HUDEP-2 (cell line): Measurements from ENCODE around the gene DIRAS3.
"Not testable (repeated sequence)": the region's sequence is repeated elsewhere in the genome, so short reads cannot be mapped to it uniquely, and the experiment has no call there.

Source experiments
- DNase-seq, 76 experiments: peaks; one replicate each; lab custom pipeline; 2025; ENCODE audit not compliant: unreplicated experiment in 76 of 76; lab: John Stamatoyannopoulos, UW

The DIRAS3 gene

GRCh38 chr1:68028566-68028965 lies 21.9 kb downstream of the DIRAS3 start:
- DNase-seq: no peak

GRCh38 chr1:68024635-68025338 lies 25.6 kb downstream of the DIRAS3 start:
- no peak for DNase-seq

GRCh38 chr1:68016381-68016780 lies 34.0 kb downstream of the DIRAS3 start:
- no peak for DNase-seq

GRCh38 chr1:68015971-68016370 lies 34.5 kb downstream of the DIRAS3 start:
- no peak for DNase-seq

GRCh38 chr1:68015369-68015768 lies 35.1 kb downstream of the DIRAS3 start:
- DNase-seq: no peak

GRCh38 chr1:68013351-68013750 lies 37.1 kb downstream of the DIRAS3 start:
- no peak for DNase-seq

GRCh38 chr1:68011657-68012375 lies 38.6 kb downstream of the DIRAS3 start:
- no peak for DNase-seq

- no peak for DNase-seq
These were observed 39.9 kb downstream of the DIRAS3 start for GRCh38 chr1:68010543-68010942.

- no peak for DNase-seq
These were observed 40.3 kb downstream of the DIRAS3 start for GRCh38 chr1:68010090-68010489.

GRCh38 chr1:68003626-68004025 lies 46.8 kb downstream of the DIRAS3 start:
- not testable (repeated sequence) for DNase-seq

- DNase-seq: no peak
These were observed 50.2 kb downstream of the DIRAS3 start for GRCh38 chr1:68000191-68000590.

- no peak for DNase-seq
These were observed 52.7 kb downstream of the DIRAS3 start for GRCh38 chr1:67997746-67998145.
